ENCODE data around the gene MAP3K5.
"Not testable (repeated sequence)": the region's sequence is repeated elsewhere in the genome, so short reads cannot be mapped to it uniquely, and the experiment has no call there.

The MAP3K5 gene

GRCh38 chr6:136607932-136608772 is 184.1 kb downstream of the MAP3K5 start:
- peak; percentile 74 for DNase-seq (ENCODE audit: low read depth)

GRCh38 chr6:136607204-136607931 is 184.9 kb downstream of the MAP3K5 start:
- DNase-seq (ENCODE audit: low read depth) = no peak

- DNase-seq (ENCODE audit: low read depth) = no peak
Measured at GRCh38 chr6:136604928-136605510, 187.3 kb downstream of the MAP3K5 start.

GRCh38 chr6:136604328-136604825 is 187.9 kb downstream of the MAP3K5 start:
- no peak for DNase-seq (ENCODE audit: low read depth)

GRCh38 chr6:136600818-136601217 is 191.5 kb downstream of the MAP3K5 start:
- no peak for DNase-seq (ENCODE audit: low read depth)

GRCh38 chr6:136599329-136600011 is 192.8 kb downstream of the MAP3K5 start:
- no peak for DNase-seq (ENCODE audit: low read depth)

- DNase-seq (ENCODE audit: low read depth) = no peak
Measured at GRCh38 chr6:136598048-136598447, 194.2 kb downstream of the MAP3K5 start.

- DNase-seq (ENCODE audit: low read depth) = no peak
Measured at GRCh38 chr6:136594671-136595070, 197.6 kb downstream of the MAP3K5 start.

- DNase-seq (ENCODE audit: low read depth) = no peak
Measured at GRCh38 chr6:136593748-136594490, 198.4 kb downstream of the MAP3K5 start.

- DNase-seq (ENCODE audit: low read depth) = no peak
Measured at GRCh38 chr6:136592930-136593673, 199.2 kb downstream of the MAP3K5 start.

GRCh38 chr6:136591617-136592016 is 200.7 kb downstream of the MAP3K5 start:
- no peak for DNase-seq (ENCODE audit: low read depth)

- not testable (repeated sequence) for DNase-seq (ENCODE audit: low read depth)
Measured at GRCh38 chr6:136590846-136591245, 201.4 kb downstream of the MAP3K5 start.

- DNase-seq (ENCODE audit: low read depth) = no peak
Measured at GRCh38 chr6:136587527-136587926, 204.8 kb downstream of the MAP3K5 start.

- no peak for DNase-seq (ENCODE audit: low read depth)
Measured at GRCh38 chr6:136586295-136586694, 206.0 kb downstream of the MAP3K5 start.

- DNase-seq (ENCODE audit: low read depth) = not testable (repeated sequence)
Measured at GRCh38 chr6:136585523-136585922, 206.8 kb downstream of the MAP3K5 start.

- DNase-seq (ENCODE audit: low read depth) = not testable (repeated sequence)
Measured at GRCh38 chr6:136584290-136584689, 208.0 kb downstream of the MAP3K5 start.

GRCh38 chr6:136582711-136583471 is 209.4 kb downstream of the MAP3K5 start:
- no peak for DNase-seq (ENCODE audit: low read depth)

- no peak for DNase-seq (ENCODE audit: low read depth)
Measured at GRCh38 chr6:136579800-136580199, 212.5 kb downstream of the MAP3K5 start.

- DNase-seq (ENCODE audit: low read depth) = no peak
Measured at GRCh38 chr6:136576821-136577220, 215.5 kb downstream of the MAP3K5 start.

- DNase-seq (ENCODE audit: low read depth) = no peak
Measured at GRCh38 chr6:136571496-136571895, 220.8 kb downstream of the MAP3K5 start.

Measured in activated T-cell treated with anti-CD3 and anti-CD28 coated beads for 1 hour (primary cell).